CD4-positive, alpha-beta T cell treated with Interleukin-17A for 1 hour (primary cell): ENCODE data around the gene SLCO2A1.

Experiments
- DNase-seq: peaks from one replicate; pipeline ENCODE4 v3.0.0-alpha.2; 2020

Gene SLCO2A1

GRCh38 chr3:133880886-133881455, 148.8 kb downstream of the SLCO2A1 start:
- DNase-seq = no peak

GRCh38 chr3:133880287-133880686, 149.4 kb downstream of the SLCO2A1 start:
- no peak for DNase-seq

GRCh38 chr3:133878518-133878917, 151.2 kb downstream of the SLCO2A1 start:
- DNase-seq = no peak
